SK-N-SH (cell line): ENCODE results near the gene RNF223. TPM values are rescaled to one million over a fixed set of nuclear protein-coding genes. Genes with fewer than 3 reads are reported as not detected.
A peak's percentile ranks its signal among the peaks of the same experiment; 100 is the strongest.

Experiments
- CTCF ChIA-PET: fragments of 300-600, 350-600 bp; formaldehyde crosslinking; extraction: SDS; loops from one replicate; lab custom pipeline; 2021; lab: Yijun Ruan, JAX
- POLR2A ChIA-PET: fragments of 350-600 bp; sonication (Branson Sonifier 250); formaldehyde crosslinking; extraction: SDS; loops from one replicate; lab custom pipeline; 2020; ENCODE audit warnings: antibody characterized with exemption, inconsistent platforms; lab: Yijun Ruan, JAX
- DNase-seq: peaks from one replicate; pipeline ENCODE4 v3.0.0; 2012
- H2AFZ ChIP-seq: fragments of 200-600 bp; sonication (generic); 2 replicates; pipeline ENCODE4 v1.8.1; 2016; ENCODE audit warnings: antibody characterized with exemption, mild to moderate bottlenecking, low read depth
- H3F3A ChIP-seq: fragments of 200-600 bp; sonication (generic); replicated peaks from 2 replicates; pipeline ENCODE3; 2016; ENCODE audit warnings: antibody characterized with exemption, mild to moderate bottlenecking; ENCODE audit not compliant: insufficient read depth
- H3K27ac ChIP-seq, 2 experiments: fragments of 200-500 bp in 1 of 2; fragments of 200-600 bp in 1 of 2; sonication (Bioruptor generic) in 1 of 2; sonication (generic), shearing (Covaris generic) in 1 of 2; 2 replicates each; pipeline versions ENCODE4 v1.5.1 to v1.6.1; 2014 to 2016; ENCODE audit warnings: low read depth in 2 of 2, inconsistent platforms in 1 of 2, low read length in 1 of 2, mild to moderate bottlenecking in 1 of 2, mixed read lengths in 1 of 2
- H3K27me3 ChIP-seq: fragments of 200-600 bp; sonication (generic), shearing (Covaris generic); 2 replicates; pipeline ENCODE4 v1.6.1; 2016; ENCODE audit warnings: mixed run types; ENCODE audit not compliant: insufficient read depth
- H3K36me3 ChIP-seq, 2 experiments: fragments of 200-500 bp in 1 of 2; fragments of 200-600 bp in 1 of 2; sonication (Bioruptor generic) in 1 of 2; sonication (generic) in 1 of 2; replicated peaks in 1 of 2; 2 replicates each; pipeline versions ENCODE3 to v1.5.1; 2014 to 2016; ENCODE audit warnings: low read length in 1 of 2, mild to moderate bottlenecking in 1 of 2; ENCODE audit not compliant: insufficient read depth in 2 of 2, control insufficient read depth in 1 of 2
- H3K4me1 ChIP-seq, 2 experiments: fragments of 200-500 bp in 1 of 2; fragments of 200-600 bp in 1 of 2; sonication (Bioruptor generic) in 1 of 2; sonication (generic), shearing (Covaris generic) in 1 of 2; 2 replicates each; pipeline versions ENCODE4 v1.5.1 to v1.6.1; 2014 to 2016; ENCODE audit warnings: low read depth in 1 of 2, low read length in 1 of 2, mixed run types in 1 of 2; ENCODE audit not compliant: insufficient read depth in 2 of 2, control insufficient read depth in 1 of 2
- H3K4me2 ChIP-seq: fragments of 200-600 bp; sonication (generic), shearing (Covaris generic); 2 replicates; pipeline ENCODE4 v1.6.1; 2017; ENCODE audit warnings: mixed run types
- H3K4me3 ChIP-seq, 2 experiments: fragments of 200-500 bp in 1 of 2; fragments of 200-600 bp in 1 of 2; sonication (Bioruptor generic) in 1 of 2; sonication (generic), shearing (Covaris generic) in 1 of 2; 2 replicates each; pipeline versions ENCODE4 v1.5.1 to v1.8.1; 2014 to 2016; ENCODE audit warnings: low read depth in 2 of 2, inconsistent platforms in 1 of 2, low read length in 1 of 2, mild to moderate bottlenecking in 1 of 2, mixed read lengths in 1 of 2, moderate library complexity in 1 of 2
- H3K79me2 ChIP-seq: fragments of 200-600 bp; sonication (generic); 2 replicates; pipeline ENCODE4 v1.8.1; 2017; ENCODE audit warnings: mild to moderate bottlenecking; ENCODE audit not compliant: insufficient read depth
- H3K9ac ChIP-seq: fragments of 200-600 bp; sonication (generic); 2 replicates; pipeline ENCODE4 v1.6.1; 2017; ENCODE audit warnings: mixed run types
- H3K9me2 ChIP-seq: fragments of 200-600 bp; sonication (generic); 2 replicates; pipeline ENCODE4 v1.6.1; 2017; ENCODE audit warnings: mixed run types
- H3K9me3 ChIP-seq: fragments of 200-600 bp; sonication (generic); 2 replicates; pipeline ENCODE4 v1.6.1; 2017; ENCODE audit warnings: mixed run types, mild to moderate bottlenecking, moderate library complexity
- H4K20me1 ChIP-seq: fragments of 200-600 bp; sonication (generic); 2 replicates; pipeline ENCODE4 v1.6.1; 2017; ENCODE audit warnings: mild to moderate bottlenecking, mixed run types; ENCODE audit not compliant: insufficient read depth
- EP300 ChIP-seq, 2 experiments: IDR thresholded peaks; 2 replicates each; pipeline versions ENCODE4 v1.4.0 to v1.6.1; 2012; ENCODE audit warnings: borderline replicate concordance in 1 of 2, low read depth in 1 of 2, low read length in 1 of 2
- EZH2phosphoT487 ChIP-seq: fragments of 200-600 bp; sonication (generic); IDR thresholded peaks from 2 replicates; pipeline ENCODE4 v1.6.1; 2017; ENCODE audit warnings: low read depth, mixed run types, mild to moderate bottlenecking, antibody characterized with exemption, moderate library complexity, borderline replicate concordance
- FOXJ3 ChIP-seq: sonication (generic); formaldehyde crosslinking; IDR thresholded peaks from 2 replicates; pipeline ENCODE4 v1.5.1; 2020; ENCODE audit warnings: mild to moderate bottlenecking, missing genetic modification reagents
- FOXM1 ChIP-seq: IDR thresholded peaks from 2 replicates; pipeline ENCODE4 v1.4.0; 2012; ENCODE audit warnings: low read depth, mild to moderate bottlenecking
- MXI1 ChIP-seq: IDR thresholded peaks from 2 replicates; pipeline ENCODE4 v1.6.1; 2012; ENCODE audit warnings: mild to moderate bottlenecking, low read depth, low read length, improper control_type of control experiment
- NFIC ChIP-seq: IDR thresholded peaks from 2 replicates; pipeline ENCODE4 v1.4.0; 2012; ENCODE audit warnings: borderline replicate concordance
- NRF1 ChIP-seq: IDR thresholded peaks from 2 replicates; pipeline ENCODE4 v1.6.1; 2012; ENCODE audit warnings: low read depth, mild to moderate bottlenecking, low read length
- RAD21 ChIP-seq: IDR thresholded peaks from 2 replicates; pipeline ENCODE4 v1.6.1; 2012; ENCODE audit warnings: mild to moderate bottlenecking, low read length
- USF2 ChIP-seq: fragments of 150-350 bp; IDR thresholded peaks from 2 replicates; pipeline ENCODE4 v1.6.1; 2017; ENCODE audit warnings: antibody characterized with exemption, low read length, low read depth, borderline replicate concordance
- WGBS: methylation state at CpG from one replicate; pipeline ENCODE4 v1.1.6; 2017; ENCODE audit warnings: low lambda C conversion rate; 5-methylcytosine and 5-hydroxymethylcytosine counted together
- polyA plus RNA-seq, 3 experiments: library from polyadenylated mRNA; depleted of rRNA; stranded (reverse); fragments of >200 nt; gene quantifications; 2 replicates each; pipeline ENCODE4 v1.2.3, GENCODE V29; 2012
- TF ChIP-seq, protein P1 (sequence below): IDR thresholded peaks from 2 replicates; pipeline ENCODE4 v1.4.0; 2012; ENCODE audit warnings: low read depth, borderline replicate concordance
- TF ChIP-seq, protein P2 (sequence below): IDR thresholded peaks from 2 replicates; pipeline ENCODE4 v1.4.0; 2012; ENCODE audit warnings: low read depth, borderline replicate concordance
- TF ChIP-seq, protein P3 (sequence below): IDR thresholded peaks from 2 replicates; pipeline ENCODE4 v1.4.0; 2012; ENCODE audit warnings: low read depth

The RNF223 gene
- polyA plus RNA-seq, 1 of the 3 experiments (the other 2 are of a cell fraction), result not detected

DNA sequence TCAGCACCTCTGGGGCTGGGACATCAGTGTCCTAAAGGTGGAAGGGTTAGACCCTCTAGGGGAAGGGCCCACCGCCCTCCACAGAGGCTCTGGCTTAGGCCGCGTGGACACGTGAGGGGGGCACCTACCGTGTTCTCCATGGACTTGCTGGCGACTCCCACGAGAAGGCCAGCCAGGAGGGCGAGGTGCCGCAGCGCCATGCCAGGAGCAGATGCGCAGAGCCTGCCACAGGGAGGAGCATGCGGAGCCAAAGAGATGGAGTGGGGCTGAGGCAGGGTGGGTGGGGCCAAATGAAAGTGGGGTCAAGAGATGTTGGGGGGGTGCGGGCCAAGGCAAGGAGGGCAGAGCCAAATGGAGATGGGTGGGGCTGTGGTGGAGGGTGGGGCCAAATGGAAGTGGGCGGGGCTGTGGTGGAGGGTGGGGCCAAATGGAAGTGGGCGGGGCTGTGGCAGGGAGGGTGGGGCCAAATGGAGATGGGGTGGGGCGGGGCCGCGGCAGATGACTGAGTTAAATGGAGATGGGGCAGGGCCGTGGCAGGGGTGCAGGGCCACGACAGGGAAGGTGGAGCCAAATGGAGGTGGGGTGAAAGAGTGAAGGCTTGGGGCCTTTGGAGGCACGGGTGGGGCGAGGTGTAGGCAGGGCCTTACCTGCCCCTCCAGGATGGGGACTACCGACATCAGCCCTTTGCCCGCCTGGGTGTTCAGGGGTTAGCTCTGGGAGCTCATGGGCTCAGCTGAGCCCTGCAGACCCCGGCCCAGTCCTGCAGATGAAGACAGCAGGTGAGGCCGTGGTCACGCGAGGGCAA lies 17.4 kb upstream of the RNF223 start:
- no peak overlapping the region for H3K27ac ChIP-seq
- no peaks in the 10 kb centered on the region for H3K9me2 ChIP-seq
- no peak for TF ChIP-seq USF2
- TF ChIP-seq RAD21, result no peak
- TF ChIP-seq EZH2phosphoT487, result no peak
- TF ChIP-seq, protein P1, sequence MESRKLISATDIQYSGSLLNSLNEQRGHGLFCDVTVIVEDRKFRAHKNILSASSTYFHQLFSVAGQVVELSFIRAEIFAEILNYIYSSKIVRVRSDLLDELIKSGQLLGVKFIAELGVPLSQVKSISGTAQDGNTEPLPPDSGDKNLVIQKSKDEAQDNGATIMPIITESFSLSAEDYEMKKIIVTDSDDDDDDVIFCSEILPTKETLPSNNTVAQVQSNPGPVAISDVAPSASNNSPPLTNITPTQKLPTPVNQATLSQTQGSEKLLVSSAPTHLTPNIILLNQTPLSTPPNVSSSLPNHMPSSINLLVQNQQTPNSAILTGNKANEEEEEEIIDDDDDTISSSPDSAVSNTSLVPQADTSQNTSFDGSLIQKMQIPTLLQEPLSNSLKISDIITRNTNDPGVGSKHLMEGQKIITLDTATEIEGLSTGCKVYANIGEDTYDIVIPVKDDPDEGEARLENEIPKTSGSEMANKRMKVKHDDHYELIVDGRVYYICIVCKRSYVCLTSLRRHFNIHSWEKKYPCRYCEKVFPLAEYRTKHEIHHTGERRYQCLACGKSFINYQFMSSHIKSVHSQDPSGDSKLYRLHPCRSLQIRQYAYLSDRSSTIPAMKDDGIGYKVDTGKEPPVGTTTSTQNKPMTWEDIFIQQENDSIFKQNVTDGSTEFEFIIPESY, result no peak
- no peak for TF ChIP-seq NRF1
- TF ChIP-seq FOXM1, result no peak
- TF ChIP-seq, protein P2, sequence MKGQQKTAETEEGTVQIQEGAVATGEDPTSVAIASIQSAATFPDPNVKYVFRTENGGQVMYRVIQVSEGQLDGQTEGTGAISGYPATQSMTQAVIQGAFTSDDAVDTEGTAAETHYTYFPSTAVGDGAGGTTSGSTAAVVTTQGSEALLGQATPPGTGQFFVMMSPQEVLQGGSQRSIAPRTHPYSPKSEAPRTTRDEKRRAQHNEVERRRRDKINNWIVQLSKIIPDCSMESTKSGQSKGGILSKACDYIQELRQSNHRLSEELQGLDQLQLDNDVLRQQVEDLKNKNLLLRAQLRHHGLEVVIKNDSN, result no peak
- TF ChIP-seq EP300 (IDR thresholded peaks at IDR 0.05; ENCODE audit: borderline replicate concordance in 1 of 2, low read depth in 1 of 2, low read length in 1 of 2), result no peak
- no peak for TF ChIP-seq MXI1
- TF ChIP-seq, all 33 proteins: peak for 0
- ChIA-PET CTCF (no interaction called here), POLR2A (no interaction called here)
- Histone ChIP-seq H3F3A (peaks cover 3% of the 10 kb centered on the region), H3K36me3 (no peaks in the 10 kb centered on the region), H3K9me3 (no peaks in the 10 kb centered on the region), H3K4me3 (no peak overlapping the region), H2AFZ (no peak overlapping the region), H4K20me1 (no peaks in the 10 kb centered on the region), H3K27me3 (no peaks in the 10 kb centered on the region), H3K4me1 (no peaks in the 10 kb centered on the region), H3K9ac (no peak overlapping the region), H3K4me2 (no peak overlapping the region), H3K79me2 (no peaks in the 10 kb centered on the region; the same call in 1 of the 2 replicates)
- peak; percentile 85 for DNase-seq
- 95% methylated on average over 19 of the region's 28 CpGs for WGBS

DNA sequence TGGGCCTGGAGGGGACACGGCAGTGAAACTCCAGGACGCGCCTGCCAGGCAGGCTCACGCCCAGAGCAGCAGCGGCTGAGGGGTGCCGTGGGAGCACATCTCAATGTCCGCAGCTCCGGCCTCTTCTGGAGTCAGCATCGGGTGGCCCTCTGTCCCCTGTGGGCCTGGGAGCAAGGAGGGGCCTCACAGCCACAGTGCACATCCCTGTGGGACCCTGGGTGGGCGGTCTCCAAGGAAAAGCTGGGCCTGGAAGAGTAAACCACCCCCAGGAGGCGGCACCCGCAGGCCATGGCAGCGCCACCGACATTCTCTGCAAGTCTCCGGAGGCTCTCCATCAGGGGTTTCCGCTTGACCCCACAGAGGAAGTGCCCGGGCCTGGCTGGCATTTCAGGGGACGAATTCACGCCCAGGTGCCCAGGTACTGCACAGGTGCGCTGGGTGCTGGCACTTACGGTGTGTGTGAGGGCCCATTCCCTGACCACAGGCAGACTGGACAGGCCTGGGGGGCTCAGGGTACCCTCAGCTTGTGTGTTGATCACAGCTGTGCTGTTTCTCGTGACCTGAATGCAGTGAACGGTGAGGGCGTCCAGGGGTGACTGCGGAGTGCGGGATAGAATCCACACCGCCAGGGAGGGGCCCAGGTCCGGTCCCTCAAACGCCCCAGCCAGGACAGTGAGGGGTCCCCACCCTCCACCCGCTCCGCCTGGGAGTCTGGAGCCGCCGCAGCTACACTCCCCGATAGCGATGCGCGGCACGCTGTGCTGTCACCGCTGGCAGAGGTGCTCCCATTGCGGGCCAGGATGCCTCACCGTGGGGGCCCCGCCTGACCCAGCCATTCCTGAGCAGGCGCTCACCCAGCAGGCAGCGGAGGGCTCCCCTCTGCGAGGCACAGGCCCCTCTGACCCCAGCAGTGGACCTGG lies 16.6 kb upstream of the RNF223 start:
- Histone ChIP-seq H3K27ac (no peak overlapping the region), H3K27me3 (no peaks in the 10 kb centered on the region), H2AFZ (no peak overlapping the region), H3K9me2 (no peaks in the 10 kb centered on the region), H3K4me1 (no peaks in the 10 kb centered on the region), H3K9ac (no peak overlapping the region), H3K9me3 (no peaks in the 10 kb centered on the region), H3K4me2 (no peak overlapping the region), H3K36me3 (no peaks in the 10 kb centered on the region), H3F3A (peaks cover 2% of the 10 kb centered on the region), H4K20me1 (no peaks in the 10 kb centered on the region), H3K79me2 (no peaks in the 10 kb centered on the region; the same call in 1 of the 2 replicates), H3K4me3 (no peak overlapping the region)
- TF ChIP-seq FOXJ3 (CRISPR knock-in tag) (no peak), NFIC (no peak)
- TF ChIP-seq, protein P3, sequence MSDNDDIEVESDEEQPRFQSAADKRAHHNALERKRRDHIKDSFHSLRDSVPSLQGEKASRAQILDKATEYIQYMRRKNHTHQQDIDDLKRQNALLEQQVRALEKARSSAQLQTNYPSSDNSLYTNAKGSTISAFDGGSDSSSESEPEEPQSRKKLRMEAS, result no peak
- DNase-seq, result peak; percentile 30
- 98% methylated on average over 18 of the region's 45 CpGs for WGBS
- ChIA-PET POLR2A (no interaction called here), CTCF (interaction anchor here (0.8 to 1.6 kb wide), 2 partner anchors 31 to 43 kb away, joined by 3 to 4 read pairs; no protein-coding TSS in a partner anchor)
